Fibroblast of pulmonary artery (primary cell): ENCODE results near the gene PTPN13.

Source experiments
- DNase-seq: peaks from one replicate; pipeline ENCODE4 v3.0.0-alpha.2; 2010; ENCODE audit warnings: low read depth
- H3K4me3 ChIP-seq: replicated peaks from 2 replicates; pipeline ENCODE4 v1.5.1; 2011; ENCODE audit warnings: low read depth, mild to moderate bottlenecking, control low read depth, low read length, moderate library complexity
- CTCF ChIP-seq: IDR thresholded peaks from 2 replicates; pipeline ENCODE4 v1.5.1; 2011; ENCODE audit warnings: mild to moderate bottlenecking, control low read depth, low read length, inconsistent platforms; ENCODE audit errors: missing control alignments

The PTPN13 gene

DNA sequence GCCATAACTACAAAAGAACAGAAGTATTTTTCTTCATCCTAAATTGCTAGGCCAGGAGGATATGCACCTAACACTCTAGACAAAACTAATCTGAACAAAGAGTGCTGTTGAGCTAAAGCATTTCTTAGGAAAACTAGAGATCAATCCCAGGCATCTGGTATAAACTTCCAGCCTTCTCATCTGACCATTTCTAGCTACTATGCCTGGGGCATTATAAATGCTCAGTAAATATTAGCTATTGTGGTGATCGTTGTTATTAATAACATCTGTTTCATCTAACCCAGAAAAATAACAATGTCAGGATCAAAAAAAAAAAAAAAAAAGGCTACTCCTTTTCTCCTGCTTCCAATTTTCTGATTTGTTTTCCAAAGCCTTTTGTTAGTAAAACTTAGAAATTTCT, 262.8 kb downstream of the PTPN13 start:
- no peak for TF ChIP-seq CTCF
- no peak for DNase-seq
- no peak overlapping the region for H3K4me3 ChIP-seq

DNA sequence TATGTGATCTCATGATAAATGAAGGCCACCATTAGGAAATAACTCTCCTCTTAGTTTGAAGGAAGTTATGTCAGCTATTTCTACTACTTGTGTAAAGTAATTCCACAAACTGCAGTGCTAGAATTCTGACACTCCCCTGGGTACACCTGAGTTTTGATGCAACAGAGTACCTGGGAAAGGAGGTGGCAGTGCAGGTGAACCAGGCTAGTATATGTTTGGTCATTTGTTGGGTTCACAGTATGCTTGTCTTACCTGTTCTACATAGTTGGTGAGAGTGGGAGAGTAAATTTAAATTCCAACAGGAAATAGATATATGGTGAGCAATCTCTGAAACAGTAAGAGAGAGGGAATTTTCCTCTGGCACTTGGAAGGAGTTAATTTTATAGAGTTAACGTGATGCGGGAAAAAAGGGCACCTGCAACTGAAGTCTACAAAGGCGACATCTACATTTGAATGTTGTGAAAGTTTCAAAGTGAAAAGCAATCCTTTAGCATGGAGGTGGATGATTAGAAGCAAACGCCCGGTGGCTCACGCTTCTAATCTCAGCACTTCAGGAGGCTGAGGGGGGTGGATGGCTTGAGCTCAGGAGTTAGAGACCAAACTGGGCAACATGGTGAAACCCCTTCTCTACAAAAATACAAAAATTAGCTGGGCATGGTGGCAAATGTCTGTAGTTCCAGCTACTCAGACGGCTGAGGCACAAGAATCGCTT, 263.4 kb downstream of the PTPN13 start:
- H3K4me3 ChIP-seq = no peak overlapping the region
- no peak for TF ChIP-seq CTCF
- DNase-seq = no peak
